Liver (tissue), 9 donors: Measurements from ENCODE around the gene PDCL2. TPM values are rescaled to one million over a fixed set of nuclear protein-coding genes. Genes with fewer than 3 reads are reported as not detected.

ENCODE experiments used
- DNase-seq: peaks from one replicate; pipeline ENCODE4 v3.0.0-alpha.2; 2017; ENCODE audit warnings: low spot score
- H3K27ac ChIP-seq, 2 donors: one replicate each; pipeline ENCODE4 v1.7.0; 2013; ENCODE audit warnings: inconsistent platforms in 2 of 2, low read length in 2 of 2, control low read depth in 1 of 2, low read depth in 1 of 2, mild to moderate bottlenecking in 1 of 2
- H3K27me3 ChIP-seq, 4 donors: one replicate each; pipeline versions ENCODE4 v1.6.1 to v1.7.0; 2013; ENCODE audit warnings: low read length in 3 of 4, inconsistent platforms in 1 of 4, mild to moderate bottlenecking in 1 of 4, moderate library complexity in 1 of 4; ENCODE audit not compliant: control insufficient read depth in 4 of 4, insufficient read depth in 4 of 4
- H3K36me3 ChIP-seq, 4 donors: one replicate each; pipeline versions ENCODE4 v1.6.1 to v1.7.0; 2013; ENCODE audit warnings: low read length in 3 of 4, mild to moderate bottlenecking in 3 of 4, low read depth in 1 of 4, moderate library complexity in 1 of 4; ENCODE audit not compliant: control insufficient read depth in 4 of 4, insufficient read depth in 3 of 4
- H3K4me1 ChIP-seq, 4 donors: one replicate each; pipeline versions ENCODE4 v1.6.1 to v1.7.0; 2013; ENCODE audit warnings: low read length in 3 of 4, mild to moderate bottlenecking in 3 of 4, moderate library complexity in 1 of 4; ENCODE audit not compliant: control insufficient read depth in 4 of 4, insufficient read depth in 4 of 4
- H3K4me3 ChIP-seq, 3 donors: one replicate each; pipeline versions ENCODE4 v1.6.1 to v1.7.0; 2013; ENCODE audit warnings: low read length in 3 of 3, control low read depth in 1 of 3, low read depth in 1 of 3, mild to moderate bottlenecking in 1 of 3
- H3K9ac ChIP-seq, 2 donors: one replicate each; pipeline ENCODE4 v1.7.0; 2013; ENCODE audit warnings: low read length in 2 of 2, mild to moderate bottlenecking in 2 of 2, moderate library complexity in 2 of 2, control low read depth in 1 of 2, low read depth in 1 of 2
- H3K9me3 ChIP-seq, 4 donors: one replicate each; pipeline versions ENCODE4 v1.6.1 to v1.7.0; 2013; ENCODE audit warnings: low read length in 3 of 4; ENCODE audit not compliant: control insufficient read depth in 4 of 4
- EGR1 ChIP-seq, 2 donors: IDR thresholded peaks; 2 replicates each; pipeline ENCODE4 v1.6.1; 2016 to 2018; ENCODE audit warnings: antibody characterized with exemption in 2 of 2, low read depth in 2 of 2
- FOXA1 ChIP-seq: IDR thresholded peaks from 2 replicates; pipeline ENCODE4 v1.6.1; 2016; ENCODE audit warnings: antibody characterized with exemption
- FOXA2 ChIP-seq: IDR thresholded peaks from 2 replicates; pipeline ENCODE4 v1.6.1; 2016; ENCODE audit warnings: antibody characterized with exemption
- GABPA ChIP-seq, 2 donors: IDR thresholded peaks in 1 of 2; conservative IDR thresholded peaks in 1 of 2; 2 replicates each; pipeline ENCODE4 v1.6.1; 2016; ENCODE audit warnings: antibody characterized with exemption in 2 of 2, mild to moderate bottlenecking in 1 of 2, moderate library complexity in 1 of 2
- HNF4A ChIP-seq, 2 donors: conservative IDR thresholded peaks; 2 replicates each; pipeline ENCODE4 v1.6.1; 2016; ENCODE audit warnings: antibody characterized with exemption in 2 of 2, mild to moderate bottlenecking in 2 of 2
- HNF4G ChIP-seq: IDR thresholded peaks from 2 replicates; pipeline ENCODE4 v1.6.1; 2016; ENCODE audit warnings: antibody characterized with exemption
- JUND ChIP-seq, 2 donors: IDR thresholded peaks; 2 replicates each; pipeline ENCODE4 v1.6.1; 2016; ENCODE audit warnings: antibody characterized with exemption in 2 of 2
- NR2F2 ChIP-seq: IDR thresholded peaks from 2 replicates; pipeline ENCODE4 v1.6.1; 2016; ENCODE audit warnings: antibody characterized with exemption
- RAD21 ChIP-seq, 2 donors: IDR thresholded peaks; 2 replicates each; pipeline ENCODE4 v1.6.1; 2016; ENCODE audit warnings: antibody characterized with exemption in 2 of 2, mild to moderate bottlenecking in 2 of 2
- RXRA ChIP-seq, 2 donors: IDR thresholded peaks; 2 replicates each; pipeline ENCODE4 v1.6.1; 2017 to 2018; ENCODE audit warnings: antibody characterized with exemption in 2 of 2, mild to moderate bottlenecking in 1 of 2
- SP1 ChIP-seq: IDR thresholded peaks from 2 replicates; pipeline ENCODE4 v1.6.1; 2018; ENCODE audit warnings: antibody characterized with exemption, mild to moderate bottlenecking
- TAF1 ChIP-seq: conservative IDR thresholded peaks from 2 replicates; pipeline ENCODE4 v1.6.1; 2016; ENCODE audit warnings: antibody characterized with exemption, mild to moderate bottlenecking
- YY1 ChIP-seq: IDR thresholded peaks from 2 replicates; pipeline ENCODE4 v1.6.1; 2016; ENCODE audit warnings: antibody characterized with exemption, mild to moderate bottlenecking
- WGBS: extraction: QIAGEN DNeasy Blood & Tissue Kit; methylation state at CpG from one replicate; pipeline ENCODE4 v1.1.7; 2013; 5-methylcytosine and 5-hydroxymethylcytosine counted together
- polyA plus RNA-seq, 2 donors: library from polyadenylated mRNA; stranded (reverse) in 1 of 2; unstranded in 1 of 2; fragments of 200-250 nt in 1 of 2; fragments of >200 nt in 1 of 2; fragmentation: Nextera tagmentation in 1 of 2; extraction: Ambion mirVana in 1 of 2; gene quantifications; one replicate each; pipeline versions ENCODE4 v1.2.1 to v1.2.3, GENCODE V29; 2013 to 2015
- total RNA-seq, 2 donors: library from RNA; depleted of rRNA; stranded (reverse); fragments of >200 nt; gene quantifications; one replicate each; pipeline ENCODE4 v1.2.3, GENCODE V29; 2014
- TF ChIP-seq, protein P1 (sequence below): IDR thresholded peaks from 2 replicates; pipeline ENCODE4 v1.6.1; 2016; ENCODE audit warnings: antibody characterized with exemption
- TF ChIP-seq, protein P2 (sequence below): IDR thresholded peaks from 2 replicates; pipeline ENCODE4 v1.6.1; 2016; ENCODE audit warnings: antibody characterized with exemption
- TF ChIP-seq, protein P3 (sequence below): IDR thresholded peaks from 2 replicates; pipeline ENCODE4 v1.6.1; 2016; ENCODE audit warnings: antibody characterized with exemption, mild to moderate bottlenecking
- TF ChIP-seq, protein P4 (sequence below): IDR thresholded peaks from 2 replicates; pipeline ENCODE4 v1.6.1; 2016; ENCODE audit warnings: antibody characterized with exemption
- TF ChIP-seq, protein P5 (sequence below): fragments of 150-350 bp; IDR thresholded peaks from 2 replicates; pipeline ENCODE4 v1.5.1; 2017; ENCODE audit warnings: improper control_type of control experiment, low read depth, low read length; ENCODE audit not compliant: missing input control
- donor health status: healthy.
- donor health status: healthy.
- donor health status: healthy.
- donor health status: healthy.
- donor health status: healthy.

Gene PDCL2
- total and polyA plus RNA-seq, 4 donors: not detected

DNA sequence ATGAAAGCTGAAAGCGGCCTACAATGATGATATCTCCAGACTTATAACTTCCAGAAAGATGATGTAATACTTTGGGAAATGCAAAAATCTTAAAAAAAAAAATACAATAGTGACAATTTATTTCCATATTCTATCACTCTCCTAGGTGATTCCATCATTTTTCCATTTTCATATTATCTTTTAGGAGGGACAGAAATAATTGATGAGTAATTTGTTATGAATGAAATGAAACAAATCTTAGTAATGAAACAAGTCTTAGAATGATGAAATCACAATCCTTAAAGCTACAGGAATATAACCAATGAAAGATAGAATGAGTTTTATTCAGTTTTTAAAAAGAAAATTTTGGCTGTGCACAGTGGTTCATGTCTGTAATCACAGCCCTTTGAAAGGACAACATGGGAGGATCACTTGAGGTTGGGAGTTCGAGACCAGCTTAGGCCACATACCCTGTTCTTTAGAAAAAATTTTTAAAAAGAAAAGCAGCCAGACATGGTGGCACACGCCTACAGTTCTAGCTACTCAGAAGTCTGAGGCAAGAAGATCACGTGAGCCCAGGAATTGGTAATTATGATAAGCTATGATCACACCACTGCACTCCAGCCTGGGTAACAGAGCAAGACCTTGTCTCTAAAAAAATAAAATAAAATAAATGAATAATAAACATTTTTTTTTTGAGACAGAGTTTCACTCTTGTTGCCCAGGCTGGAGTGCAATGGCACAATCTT is 67.0 kb downstream of the PDCL2 start:
- 97% methylated on average over 4 of the region's 4 CpGs for WGBS
- no peak overlapping the region for H3K27ac ChIP-seq
- peaks cover 0 to 1% (median 0%) of the 10 kb centered on the region in 4 donors for H3K36me3 ChIP-seq
- no peaks in the 10 kb centered on the region for H3K4me1 ChIP-seq
- H3K9ac ChIP-seq: no peak overlapping the region
- TF ChIP-seq FOXA2 (no peak), EGR1 (IDR thresholded peaks at IDR 0.05; ENCODE audit: low read depth in 2 of 2) (no peak), GABPA (IDR thresholded peaks at IDR 0.05 in 1 of 2, conservative IDR thresholded peaks at IDR 0.05 in 1 of 2) (no peak), FOXA1 (no peak), SP1 (no peak), HNF4A (conservative IDR thresholded peaks at IDR 0.05) (no peak), JUND (IDR thresholded peaks at IDR 0.05) (no peak), HNF4G (no peak), NR2F2 (no peak), RXRA (IDR thresholded peaks at IDR 0.05) (no peak), RAD21 (IDR thresholded peaks at IDR 0.05) (no peak)
- TF ChIP-seq, protein P1, sequence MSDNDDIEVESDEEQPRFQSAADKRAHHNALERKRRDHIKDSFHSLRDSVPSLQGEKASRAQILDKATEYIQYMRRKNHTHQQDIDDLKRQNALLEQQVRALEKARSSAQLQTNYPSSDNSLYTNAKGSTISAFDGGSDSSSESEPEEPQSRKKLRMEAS: no peak
- TF ChIP-seq, protein P2, sequence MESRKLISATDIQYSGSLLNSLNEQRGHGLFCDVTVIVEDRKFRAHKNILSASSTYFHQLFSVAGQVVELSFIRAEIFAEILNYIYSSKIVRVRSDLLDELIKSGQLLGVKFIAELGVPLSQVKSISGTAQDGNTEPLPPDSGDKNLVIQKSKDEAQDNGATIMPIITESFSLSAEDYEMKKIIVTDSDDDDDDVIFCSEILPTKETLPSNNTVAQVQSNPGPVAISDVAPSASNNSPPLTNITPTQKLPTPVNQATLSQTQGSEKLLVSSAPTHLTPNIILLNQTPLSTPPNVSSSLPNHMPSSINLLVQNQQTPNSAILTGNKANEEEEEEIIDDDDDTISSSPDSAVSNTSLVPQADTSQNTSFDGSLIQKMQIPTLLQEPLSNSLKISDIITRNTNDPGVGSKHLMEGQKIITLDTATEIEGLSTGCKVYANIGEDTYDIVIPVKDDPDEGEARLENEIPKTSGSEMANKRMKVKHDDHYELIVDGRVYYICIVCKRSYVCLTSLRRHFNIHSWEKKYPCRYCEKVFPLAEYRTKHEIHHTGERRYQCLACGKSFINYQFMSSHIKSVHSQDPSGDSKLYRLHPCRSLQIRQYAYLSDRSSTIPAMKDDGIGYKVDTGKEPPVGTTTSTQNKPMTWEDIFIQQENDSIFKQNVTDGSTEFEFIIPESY: no peak
- H3K27me3 ChIP-seq: no peaks in the 10 kb centered on the region
- DNase-seq: no peak
- H3K4me3 ChIP-seq: no peak overlapping the region
- H3K9me3 ChIP-seq: no peaks in the 10 kb centered on the region

DNA sequence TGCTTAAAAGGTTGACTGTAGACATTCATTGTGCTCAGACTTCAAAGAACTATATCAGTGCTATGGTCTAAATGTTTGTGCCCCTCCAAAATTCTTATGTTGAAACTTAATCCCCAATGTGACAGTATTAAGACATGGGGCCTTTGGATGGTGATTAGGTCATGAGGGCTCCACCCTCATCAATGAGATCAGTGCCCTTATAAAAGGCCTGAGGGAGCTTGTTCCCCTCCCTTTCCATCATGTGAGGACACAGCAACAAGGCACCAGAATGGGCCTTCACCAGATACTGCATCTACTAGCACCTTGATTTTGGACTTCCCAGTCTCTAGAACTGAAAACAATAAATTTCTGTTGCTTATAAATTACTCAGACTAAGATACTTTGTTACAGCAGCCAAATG is 73.6 kb downstream of the PDCL2 start:
- no peak for DNase-seq
- Histone ChIP-seq H3K27ac (no peak overlapping the region), H3K4me3 (no peak overlapping the region), H3K36me3 (peaks cover 0 to 2% (median 0%) of the 10 kb centered on the region in 4 donors), H3K9ac (no peak overlapping the region), H3K4me1 (no peaks in the 10 kb centered on the region), H3K9me3 (no peaks in the 10 kb centered on the region), H3K27me3 (no peaks in the 10 kb centered on the region)
- TF ChIP-seq, protein P1: no peak
- TF ChIP-seq, protein P2: no peak
- no peak for TF ChIP-seq EGR1 (IDR thresholded peaks at IDR 0.05; ENCODE audit: low read depth in 2 of 2)
- TF ChIP-seq, protein P3, sequence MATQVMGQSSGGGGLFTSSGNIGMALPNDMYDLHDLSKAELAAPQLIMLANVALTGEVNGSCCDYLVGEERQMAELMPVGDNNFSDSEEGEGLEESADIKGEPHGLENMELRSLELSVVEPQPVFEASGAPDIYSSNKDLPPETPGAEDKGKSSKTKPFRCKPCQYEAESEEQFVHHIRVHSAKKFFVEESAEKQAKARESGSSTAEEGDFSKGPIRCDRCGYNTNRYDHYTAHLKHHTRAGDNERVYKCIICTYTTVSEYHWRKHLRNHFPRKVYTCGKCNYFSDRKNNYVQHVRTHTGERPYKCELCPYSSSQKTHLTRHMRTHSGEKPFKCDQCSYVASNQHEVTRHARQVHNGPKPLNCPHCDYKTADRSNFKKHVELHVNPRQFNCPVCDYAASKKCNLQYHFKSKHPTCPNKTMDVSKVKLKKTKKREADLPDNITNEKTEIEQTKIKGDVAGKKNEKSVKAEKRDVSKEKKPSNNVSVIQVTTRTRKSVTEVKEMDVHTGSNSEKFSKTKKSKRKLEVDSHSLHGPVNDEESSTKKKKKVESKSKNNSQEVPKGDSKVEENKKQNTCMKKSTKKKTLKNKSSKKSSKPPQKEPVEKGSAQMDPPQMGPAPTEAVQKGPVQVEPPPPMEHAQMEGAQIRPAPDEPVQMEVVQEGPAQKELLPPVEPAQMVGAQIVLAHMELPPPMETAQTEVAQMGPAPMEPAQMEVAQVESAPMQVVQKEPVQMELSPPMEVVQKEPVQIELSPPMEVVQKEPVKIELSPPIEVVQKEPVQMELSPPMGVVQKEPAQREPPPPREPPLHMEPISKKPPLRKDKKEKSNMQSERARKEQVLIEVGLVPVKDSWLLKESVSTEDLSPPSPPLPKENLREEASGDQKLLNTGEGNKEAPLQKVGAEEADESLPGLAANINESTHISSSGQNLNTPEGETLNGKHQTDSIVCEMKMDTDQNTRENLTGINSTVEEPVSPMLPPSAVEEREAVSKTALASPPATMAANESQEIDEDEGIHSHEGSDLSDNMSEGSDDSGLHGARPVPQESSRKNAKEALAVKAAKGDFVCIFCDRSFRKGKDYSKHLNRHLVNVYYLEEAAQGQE: no peak
- no peak for TF ChIP-seq JUND (IDR thresholded peaks at IDR 0.05)
- TF ChIP-seq NR2F2: no peak
- no peak for TF ChIP-seq GABPA (IDR thresholded peaks at IDR 0.05 in 1 of 2, conservative IDR thresholded peaks at IDR 0.05 in 1 of 2)
- TF ChIP-seq HNF4A (conservative IDR thresholded peaks at IDR 0.05): no peak
- no peak for TF ChIP-seq YY1
- no peak for TF ChIP-seq RAD21 (IDR thresholded peaks at IDR 0.05)
- TF ChIP-seq, protein P4, sequence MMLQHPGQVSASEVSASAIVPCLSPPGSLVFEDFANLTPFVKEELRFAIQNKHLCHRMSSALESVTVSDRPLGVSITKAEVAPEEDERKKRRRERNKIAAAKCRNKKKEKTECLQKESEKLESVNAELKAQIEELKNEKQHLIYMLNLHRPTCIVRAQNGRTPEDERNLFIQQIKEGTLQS: no peak
- TF ChIP-seq RXRA (IDR thresholded peaks at IDR 0.05): no peak
- no peak for TF ChIP-seq SP1
- TF ChIP-seq, protein P5, sequence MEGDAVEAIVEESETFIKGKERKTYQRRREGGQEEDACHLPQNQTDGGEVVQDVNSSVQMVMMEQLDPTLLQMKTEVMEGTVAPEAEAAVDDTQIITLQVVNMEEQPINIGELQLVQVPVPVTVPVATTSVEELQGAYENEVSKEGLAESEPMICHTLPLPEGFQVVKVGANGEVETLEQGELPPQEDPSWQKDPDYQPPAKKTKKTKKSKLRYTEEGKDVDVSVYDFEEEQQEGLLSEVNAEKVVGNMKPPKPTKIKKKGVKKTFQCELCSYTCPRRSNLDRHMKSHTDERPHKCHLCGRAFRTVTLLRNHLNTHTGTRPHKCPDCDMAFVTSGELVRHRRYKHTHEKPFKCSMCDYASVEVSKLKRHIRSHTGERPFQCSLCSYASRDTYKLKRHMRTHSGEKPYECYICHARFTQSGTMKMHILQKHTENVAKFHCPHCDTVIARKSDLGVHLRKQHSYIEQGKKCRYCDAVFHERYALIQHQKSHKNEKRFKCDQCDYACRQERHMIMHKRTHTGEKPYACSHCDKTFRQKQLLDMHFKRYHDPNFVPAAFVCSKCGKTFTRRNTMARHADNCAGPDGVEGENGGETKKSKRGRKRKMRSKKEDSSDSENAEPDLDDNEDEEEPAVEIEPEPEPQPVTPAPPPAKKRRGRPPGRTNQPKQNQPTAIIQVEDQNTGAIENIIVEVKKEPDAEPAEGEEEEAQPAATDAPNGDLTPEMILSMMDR: no peak
- TF ChIP-seq FOXA1: no peak
- no peak for TF ChIP-seq HNF4G
- TF ChIP-seq FOXA2: no peak
- TF ChIP-seq TAF1: no peak
